ENCODE measurements around the gene SRP19. TPM values are rescaled to one million over a fixed set of nuclear protein-coding genes. Genes with fewer than 3 reads are reported as not detected.

The SRP19 gene
- total and polyA plus RNA-seq, 9 of the 15 experiments (the other 6 are each of a cell fraction or from before 2014, with no cell fraction given), result 52.3 to 357 (median 146) TPM

DNA sequence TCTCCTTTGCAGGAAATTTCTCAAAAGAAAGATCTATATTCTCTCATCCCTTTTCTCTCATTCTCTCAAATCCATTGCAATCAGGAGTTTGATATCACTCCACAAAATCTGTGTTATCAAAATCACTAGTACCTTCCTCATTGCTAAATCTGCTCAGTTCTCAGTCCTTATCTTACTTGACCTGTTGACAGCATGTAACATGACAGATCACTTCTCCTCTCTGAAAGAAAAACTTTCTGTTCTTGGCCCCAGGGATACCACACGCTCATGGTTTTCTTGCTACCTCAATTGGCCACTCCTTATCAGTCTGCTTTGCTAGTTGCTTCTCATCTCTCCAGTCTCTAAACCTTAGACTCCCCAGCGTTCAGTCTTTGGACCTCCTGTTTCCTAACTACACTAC, 22.1 kb downstream of the SRP19 start (continued):
- TF ChIP-seq RB1 (IDR thresholded peaks at IDR 0.05; ENCODE audit: low read depth) (no peak), PTTG1 (tag; IDR thresholded peaks at IDR 0.05; ENCODE audit: low read depth) (no peak), WHSC1 (IDR thresholded peaks at IDR 0.05; ENCODE audit: low read length) (no peak), ZKSCAN3 (CRISPR knock-in tag; IDR thresholded peaks at IDR 0.05) (no peak), ZNF12 (CRISPR knock-in tag; IDR thresholded peaks at IDR 0.05) (no peak), STAT5B (CRISPR knock-in tag; IDR thresholded peaks at IDR 0.05) (no peak), DMBX1 (CRISPR knock-in tag; IDR thresholded peaks at IDR 0.05; ENCODE audit: borderline replicate concordance) (no peak; the same call in 1 of the 2 replicates), NONO (IDR thresholded peaks at IDR 0.05; ENCODE audit: low read depth in 2 of 2, low read length in 1 of 2) (no peak), NR2F6 (CRISPR knock-in tag; IDR thresholded peaks at IDR 0.05) (no peak), RCOR1 (IDR thresholded peaks at IDR 0.05; ENCODE audit: borderline replicate concordance in 1 of 2, low read depth in 2 of 2, low read length in 2 of 2) (peak; percentile 82 to 99), EP300 (IDR thresholded peaks at IDR 0.05; ENCODE audit: low read length) (no peak), ARHGAP35 (IDR thresholded peaks at IDR 0.05; ENCODE audit: partially characterized antibody) (no peak), ETV5 (CRISPR knock-in tag; IDR thresholded peaks at IDR 0.05; ENCODE audit: low read depth) (no peak), YY1 (IDR thresholded peaks at IDR 0.05; ENCODE audit: borderline replicate concordance in 1 of 3, control insufficient read depth in 1 of 3, extremely low read depth in 1 of 3, insufficient read depth in 3 of 3, insufficient read length in 1 of 3, insufficient replicate concordance in 2 of 3, low read depth in 1 of 3, low read length in 2 of 3) (no peak), RNF2 (IDR thresholded peaks at IDR 0.05) (no peak), MIER1 (IDR thresholded peaks at IDR 0.05; ENCODE audit: low read depth) (no peak)
- TF ChIP-seq, protein P1, sequence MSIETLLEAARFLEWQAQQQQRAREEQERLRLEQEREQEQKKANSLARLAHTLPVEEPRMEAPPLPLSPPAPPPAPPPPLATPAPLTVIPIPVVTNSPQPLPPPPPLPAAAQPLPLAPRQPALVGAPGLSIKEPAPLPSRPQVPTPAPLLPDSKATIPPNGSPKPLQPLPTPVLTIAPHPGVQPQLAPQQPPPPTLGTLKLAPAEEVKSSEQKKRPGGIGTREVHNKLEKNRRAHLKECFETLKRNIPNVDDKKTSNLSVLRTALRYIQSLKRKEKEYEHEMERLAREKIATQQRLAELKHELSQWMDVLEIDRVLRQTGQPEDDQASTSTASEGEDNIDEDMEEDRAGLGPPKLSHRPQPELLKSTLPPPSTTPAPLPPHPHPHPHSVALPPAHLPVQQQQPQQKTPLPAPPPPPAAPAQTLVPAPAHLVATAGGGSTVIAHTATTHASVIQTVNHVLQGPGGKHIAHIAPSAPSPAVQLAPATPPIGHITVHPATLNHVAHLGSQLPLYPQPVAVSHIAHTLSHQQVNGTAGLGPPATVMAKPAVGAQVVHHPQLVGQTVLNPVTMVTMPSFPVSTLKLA (conservative IDR thresholded peaks at IDR 0.05), result peak in 1 of 2 experiments; percentile 45; a peak in 2 of 4 replicates
- TF ChIP-seq, protein P2, sequence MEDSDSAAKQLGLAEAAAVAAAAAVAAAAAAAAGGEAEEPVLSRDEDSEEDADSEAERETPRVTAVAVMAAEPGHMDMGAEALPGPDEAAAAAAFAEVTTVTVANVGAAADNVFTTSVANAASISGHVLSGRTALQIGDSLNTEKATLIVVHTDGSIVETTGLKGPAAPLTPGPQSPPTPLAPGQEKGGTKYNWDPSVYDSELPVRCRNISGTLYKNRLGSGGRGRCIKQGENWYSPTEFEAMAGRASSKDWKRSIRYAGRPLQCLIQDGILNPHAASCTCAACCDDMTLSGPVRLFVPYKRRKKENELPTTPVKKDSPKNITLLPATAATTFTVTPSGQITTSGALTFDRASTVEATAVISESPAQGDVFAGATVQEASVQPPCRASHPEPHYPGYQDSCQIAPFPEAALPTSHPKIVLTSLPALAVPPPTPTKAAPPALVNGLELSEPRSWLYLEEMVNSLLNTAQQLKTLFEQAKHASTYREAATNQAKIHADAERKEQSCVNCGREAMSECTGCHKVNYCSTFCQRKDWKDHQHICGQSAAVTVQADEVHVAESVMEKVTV (CRISPR knock-in tag; IDR thresholded peaks at IDR 0.05), result no peak
- TF ChIP-seq, protein P3, sequence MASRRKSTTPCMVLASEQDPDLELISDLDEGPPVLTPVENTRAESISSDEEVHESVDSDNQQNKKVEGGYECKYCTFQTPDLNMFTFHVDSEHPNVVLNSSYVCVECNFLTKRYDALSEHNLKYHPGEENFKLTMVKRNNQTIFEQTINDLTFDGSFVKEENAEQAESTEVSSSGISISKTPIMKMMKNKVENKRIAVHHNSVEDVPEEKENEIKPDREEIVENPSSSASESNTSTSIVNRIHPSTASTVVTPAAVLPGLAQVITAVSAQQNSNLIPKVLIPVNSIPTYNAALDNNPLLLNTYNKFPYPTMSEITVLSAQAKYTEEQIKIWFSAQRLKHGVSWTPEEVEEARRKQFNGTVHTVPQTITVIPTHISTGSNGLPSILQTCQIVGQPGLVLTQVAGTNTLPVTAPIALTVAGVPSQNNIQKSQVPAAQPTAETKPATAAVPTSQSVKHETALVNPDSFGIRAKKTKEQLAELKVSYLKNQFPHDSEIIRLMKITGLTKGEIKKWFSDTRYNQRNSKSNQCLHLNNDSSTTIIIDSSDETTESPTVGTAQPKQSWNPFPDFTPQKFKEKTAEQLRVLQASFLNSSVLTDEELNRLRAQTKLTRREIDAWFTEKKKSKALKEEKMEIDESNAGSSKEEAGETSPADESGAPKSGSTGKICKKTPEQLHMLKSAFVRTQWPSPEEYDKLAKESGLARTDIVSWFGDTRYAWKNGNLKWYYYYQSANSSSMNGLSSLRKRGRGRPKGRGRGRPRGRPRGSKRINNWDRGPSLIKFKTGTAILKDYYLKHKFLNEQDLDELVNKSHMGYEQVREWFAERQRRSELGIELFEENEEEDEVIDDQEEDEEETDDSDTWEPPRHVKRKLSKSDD (conservative IDR thresholded peaks at IDR 0.05; ENCODE audit: low read length), result no peak
- TF ChIP-seq, protein P4, sequence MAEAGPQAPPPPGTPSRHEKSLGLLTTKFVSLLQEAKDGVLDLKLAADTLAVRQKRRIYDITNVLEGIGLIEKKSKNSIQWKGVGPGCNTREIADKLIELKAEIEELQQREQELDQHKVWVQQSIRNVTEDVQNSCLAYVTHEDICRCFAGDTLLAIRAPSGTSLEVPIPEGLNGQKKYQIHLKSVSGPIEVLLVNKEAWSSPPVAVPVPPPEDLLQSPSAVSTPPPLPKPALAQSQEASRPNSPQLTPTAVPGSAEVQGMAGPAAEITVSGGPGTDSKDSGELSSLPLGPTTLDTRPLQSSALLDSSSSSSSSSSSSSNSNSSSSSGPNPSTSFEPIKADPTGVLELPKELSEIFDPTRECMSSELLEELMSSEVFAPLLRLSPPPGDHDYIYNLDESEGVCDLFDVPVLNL (CRISPR knock-in tag; IDR thresholded peaks at IDR 0.05; ENCODE audit: low read depth), result no peak
- TF ChIP-seq, protein P5, sequence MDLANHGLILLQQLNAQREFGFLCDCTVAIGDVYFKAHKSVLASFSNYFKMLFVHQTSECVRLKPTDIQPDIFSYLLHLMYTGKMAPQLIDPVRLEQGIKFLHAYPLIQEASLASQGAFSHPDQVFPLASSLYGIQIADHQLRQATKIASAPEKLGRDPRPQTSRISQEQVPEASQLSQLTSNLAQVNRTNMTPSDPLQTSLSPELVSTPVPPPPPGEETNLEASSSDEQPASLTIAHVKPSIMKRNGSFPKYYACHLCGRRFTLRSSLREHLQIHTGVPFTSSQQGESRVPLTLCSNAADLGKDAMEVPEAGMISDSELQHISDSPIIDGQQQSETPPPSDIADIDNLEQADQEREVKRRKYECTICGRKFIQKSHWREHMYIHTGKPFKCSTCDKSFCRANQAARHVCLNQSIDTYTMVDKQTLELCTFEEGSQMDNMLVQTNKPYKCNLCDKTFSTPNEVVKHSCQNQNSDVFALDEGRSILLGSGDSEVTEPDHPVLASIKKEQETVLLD (IDR thresholded peaks at IDR 0.05), result no peak
